ENCODE data around the gene RNU2-1.
"Not testable (repeated sequence)": the region's sequence is repeated elsewhere in the genome, so short reads cannot be mapped to it uniquely, and the experiment has no call there.

GRCh38 chr17:43228020-43228782 lies 5.6 kb downstream of the RNU2-1 start, which contains the start of gene CCDC200:
- TF ChIP-seq CTCF, POLR2A (IDR thresholded peaks at IDR 0.05): not testable (repeated sequence)

Measured in right lobe of liver (tissue), 4 donors.